ENCODE data around the gene SAMD10.
"Not testable (repeated sequence)": the region's sequence is repeated elsewhere in the genome, so short reads cannot be mapped to it uniquely, and the experiment has no call there.

The SAMD10 gene

DNA sequence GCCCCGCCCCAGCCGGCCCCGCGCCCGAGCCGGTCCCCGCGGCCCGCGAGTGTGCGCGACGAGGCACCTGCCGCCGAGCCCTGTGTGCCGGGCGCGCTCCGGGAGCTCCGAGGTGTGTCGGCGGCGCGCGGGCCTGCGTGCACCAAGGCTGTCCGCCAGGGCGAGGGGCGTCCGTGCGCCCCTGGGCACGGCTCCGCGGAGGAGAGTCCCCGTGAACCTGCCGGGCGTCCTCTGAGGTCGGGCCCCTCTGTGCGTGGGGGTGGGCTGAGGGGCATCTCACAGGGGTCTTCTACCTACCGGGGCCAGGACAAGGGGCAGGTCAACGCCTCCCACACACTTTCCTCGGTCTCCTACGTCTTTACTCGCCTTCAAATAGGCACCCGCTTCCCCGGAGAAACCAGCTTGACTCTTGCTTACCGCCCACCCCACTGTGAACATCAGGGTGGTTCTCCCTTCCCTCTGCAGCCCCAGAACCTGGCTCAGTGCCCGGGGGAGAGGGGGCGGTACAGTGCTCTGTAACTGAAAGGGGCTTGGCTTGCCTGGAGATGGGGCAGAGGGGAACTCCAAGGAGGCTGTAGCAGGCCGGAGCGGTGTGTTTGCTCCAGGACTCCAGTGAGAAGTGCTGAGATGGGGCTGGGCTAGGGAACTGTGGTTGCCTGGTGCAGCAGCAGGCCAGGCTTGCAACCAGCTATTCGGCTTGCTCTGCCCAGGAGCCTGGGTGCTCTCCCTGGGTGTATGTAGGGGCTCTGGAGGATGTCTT lies at the start of gene SAMD10:
Gene SAMD10 (minus strand): TSS at position 86 of the 760 bp plus-strand sequence. CDS start 175 bp downstream, outside the sequence.
- DNase-seq: no peak

DNA sequence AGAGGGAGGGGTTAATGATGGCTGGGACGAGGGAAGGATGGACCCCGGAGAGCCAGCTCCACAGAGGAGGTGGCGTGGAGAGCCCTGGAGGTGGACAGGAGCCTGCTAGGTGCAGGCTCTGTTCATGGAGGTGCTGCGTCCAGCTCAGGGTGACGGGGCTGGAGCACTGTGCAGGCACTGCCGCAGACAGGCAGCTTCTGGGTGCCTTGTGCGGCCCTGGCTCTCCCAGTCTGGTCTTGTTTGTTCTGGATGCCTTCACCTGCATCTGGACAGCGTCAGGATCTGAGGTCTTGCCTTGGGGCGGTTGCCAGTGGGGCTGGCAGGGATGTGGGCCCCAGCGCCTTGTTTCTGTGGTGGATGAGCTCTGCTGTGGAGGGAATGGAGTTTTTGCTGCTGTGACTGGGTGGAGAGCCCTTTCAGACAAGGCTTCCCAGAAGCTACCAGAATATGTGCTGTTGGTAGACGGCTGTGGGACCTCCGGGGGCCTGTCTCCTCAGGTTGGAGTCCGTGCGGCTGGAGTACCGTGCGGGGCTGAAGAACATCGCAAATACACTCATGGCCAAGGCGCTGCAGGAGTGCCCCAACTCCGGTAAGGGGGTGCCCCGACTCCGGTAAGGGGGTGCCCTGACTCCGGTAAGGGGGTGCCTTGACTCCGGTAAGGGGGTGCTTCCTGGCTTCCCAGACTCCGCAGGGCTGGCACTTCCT lies 48.7 kb upstream of the SAMD10 start:
- no peak for DNase-seq

DNA sequence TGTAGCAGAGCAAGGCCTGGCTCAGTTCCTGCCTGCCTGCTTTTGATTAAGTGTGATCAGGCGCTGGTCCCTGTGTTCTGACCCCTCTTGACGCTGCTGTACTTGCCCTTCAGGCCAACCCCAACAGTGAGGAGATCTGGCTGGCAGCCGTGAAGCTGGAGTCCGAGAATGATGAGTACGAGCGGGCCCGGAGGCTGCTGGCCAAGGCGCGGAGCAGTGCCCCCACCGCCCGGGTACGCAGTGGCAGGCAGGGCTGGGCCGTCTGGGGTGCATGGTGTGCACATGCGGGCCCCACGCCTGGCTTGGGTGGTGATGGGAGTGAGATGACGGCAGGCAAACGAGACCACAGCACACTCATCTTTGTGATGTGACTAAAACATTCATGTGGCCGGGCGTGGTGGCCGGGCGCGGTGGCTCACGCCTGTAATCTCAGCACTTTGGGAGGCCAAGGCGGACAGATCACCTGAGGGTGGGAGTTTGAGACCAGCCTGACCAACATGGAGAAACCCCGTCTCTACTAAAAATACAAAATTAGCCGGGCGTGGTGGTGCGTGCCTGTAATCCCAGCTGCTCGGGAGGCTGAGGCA lies 46.5 kb upstream of the SAMD10 start:
- no peak for DNase-seq

DNA sequence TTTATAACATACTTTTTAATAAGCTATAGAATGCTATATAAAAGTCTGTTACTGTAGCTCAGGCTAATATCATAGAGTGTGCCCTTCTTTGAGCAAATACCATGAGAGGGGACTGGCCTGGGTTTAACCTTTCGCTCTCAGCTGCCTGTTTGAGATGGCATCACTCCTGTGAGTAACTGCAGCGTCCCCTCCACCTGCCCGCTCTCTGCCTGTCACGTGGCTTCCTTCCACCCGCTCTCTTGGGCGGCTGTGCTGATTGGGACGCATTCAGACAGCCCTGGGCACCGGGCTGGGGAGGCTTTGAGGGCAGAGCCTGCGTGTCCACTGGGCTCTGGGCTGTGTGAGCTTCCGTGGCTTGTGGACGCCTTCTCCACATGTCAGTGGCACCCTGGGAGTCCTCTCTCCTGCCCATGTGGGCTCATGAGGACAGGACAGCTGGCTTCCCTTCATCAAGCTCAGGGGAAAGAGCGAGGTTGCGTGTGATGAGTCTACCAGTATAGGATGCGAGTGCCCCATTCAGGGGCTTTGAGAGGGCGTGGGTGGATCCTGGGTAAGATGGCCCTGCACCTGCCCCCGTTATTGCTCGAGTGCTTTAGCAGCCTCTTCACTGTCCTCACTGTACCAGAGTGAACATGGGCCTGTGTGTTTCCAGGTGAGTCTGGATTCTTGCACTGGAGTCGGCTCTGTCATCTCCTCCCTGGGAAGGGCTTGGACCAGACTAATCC lies 45.8 kb upstream of the SAMD10 start:
- no peak for DNase-seq

DNA sequence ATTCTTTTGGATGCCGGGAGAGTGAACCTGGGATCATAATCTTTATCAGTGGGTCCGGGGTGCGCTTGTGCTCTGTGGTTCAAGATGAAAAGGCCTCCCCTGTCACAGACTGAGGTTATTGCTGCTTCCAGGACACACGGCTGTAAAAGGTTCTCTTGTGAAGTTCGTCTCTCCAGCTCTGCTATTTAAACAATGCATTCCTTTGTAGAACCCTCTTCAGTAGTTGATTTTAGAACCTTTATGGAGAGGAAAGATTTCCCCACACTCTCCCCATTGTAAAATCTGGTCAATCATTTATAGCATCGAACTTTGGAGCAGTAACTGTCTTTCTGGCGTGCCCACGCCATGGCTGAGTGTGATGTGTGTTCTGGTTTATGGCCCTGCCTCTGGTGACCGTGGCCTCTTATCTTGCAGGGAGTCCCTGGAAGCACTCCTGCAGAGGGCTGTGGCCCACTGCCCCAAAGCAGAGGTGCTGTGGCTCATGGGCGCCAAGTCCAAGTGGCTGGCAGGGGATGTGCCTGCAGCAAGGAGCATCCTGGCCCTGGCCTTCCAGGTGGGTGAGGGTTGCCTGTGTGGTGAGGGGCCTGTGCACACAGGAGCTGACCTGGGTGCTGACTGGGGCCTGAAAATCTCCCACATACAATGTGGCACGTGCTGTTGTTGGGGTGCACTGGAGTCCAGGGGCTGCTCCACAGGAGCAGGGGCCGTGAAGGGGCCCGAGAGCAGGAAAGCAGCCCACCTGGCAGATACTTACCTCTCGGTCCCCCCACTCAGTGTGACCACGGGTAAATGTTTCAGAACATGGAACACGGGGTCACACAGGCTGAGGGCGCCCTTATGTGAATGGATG lies 44.9 kb upstream of the SAMD10 start:
- no peak for DNase-seq

DNA sequence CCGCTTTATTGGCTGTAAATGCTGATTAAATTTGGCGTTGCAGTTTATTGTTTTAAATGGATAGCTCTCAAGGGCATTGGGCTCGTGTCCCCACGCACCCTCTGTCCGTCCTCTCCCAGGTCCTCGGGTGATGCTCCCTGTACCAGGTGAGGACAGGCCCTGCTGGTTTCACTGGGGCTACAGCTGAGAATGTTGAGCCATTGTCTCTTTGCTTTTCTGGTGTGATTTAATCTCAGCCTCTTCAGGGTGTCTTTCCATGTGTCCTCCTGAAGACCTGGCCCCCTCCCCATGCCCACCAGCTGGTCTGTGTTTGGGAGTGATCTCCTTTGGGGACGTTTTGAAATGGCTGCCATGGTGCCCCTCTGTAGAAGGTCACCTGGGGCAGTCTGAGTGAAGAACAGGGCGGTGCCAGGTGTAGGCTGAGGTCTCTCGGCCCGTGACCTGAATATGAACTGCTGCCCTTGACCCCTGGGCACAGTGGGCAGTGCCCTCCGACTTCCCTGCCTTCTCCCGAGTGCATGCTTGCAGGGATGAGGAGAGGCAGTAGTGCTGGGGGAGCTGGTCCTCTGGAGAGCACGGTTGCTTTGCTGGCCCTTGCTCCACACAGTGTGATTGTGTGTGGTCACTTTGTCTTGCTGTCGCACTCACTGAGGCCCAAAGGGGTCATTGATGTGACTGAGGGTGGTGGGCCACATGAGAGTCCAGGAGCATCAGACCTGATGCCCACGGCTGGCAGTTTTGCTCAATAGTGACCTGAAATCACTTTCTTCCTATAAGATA lies 44.1 kb upstream of the SAMD10 start:
- no peak for DNase-seq

DNA sequence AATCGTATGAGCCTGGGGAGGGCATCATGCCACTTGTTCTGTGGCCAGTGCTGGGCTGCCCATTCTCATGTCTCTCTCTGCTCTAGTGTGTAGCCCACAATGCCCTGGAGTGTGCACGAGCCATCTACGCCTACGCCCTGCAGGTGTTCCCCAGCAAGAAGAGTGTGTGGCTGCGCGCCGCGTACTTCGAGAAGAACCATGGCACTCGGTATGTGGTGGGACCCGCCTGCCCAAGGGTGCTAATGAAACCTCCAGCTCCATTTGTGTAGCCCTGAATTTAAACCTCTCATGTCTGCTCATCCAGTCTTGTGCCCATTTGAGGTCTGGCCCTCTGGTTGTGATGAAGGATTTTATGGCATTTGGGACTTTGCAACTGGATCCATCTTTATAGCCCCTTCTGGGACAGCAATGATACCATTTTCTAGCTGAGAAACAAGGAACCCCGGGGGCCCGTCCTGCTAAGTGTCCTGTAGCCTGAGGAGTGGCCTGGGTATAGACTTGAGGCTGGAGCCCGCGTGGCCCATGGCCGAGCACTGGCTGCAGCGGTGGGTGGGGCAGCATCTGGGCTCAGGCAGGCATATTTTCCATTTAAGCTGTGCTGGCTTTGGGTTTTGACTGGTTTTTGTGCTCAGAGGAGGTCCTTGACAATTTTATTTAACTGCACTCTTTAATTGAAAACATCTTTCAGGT lies 43.4 kb upstream of the SAMD10 start:
- DNase-seq: no peak

DNA sequence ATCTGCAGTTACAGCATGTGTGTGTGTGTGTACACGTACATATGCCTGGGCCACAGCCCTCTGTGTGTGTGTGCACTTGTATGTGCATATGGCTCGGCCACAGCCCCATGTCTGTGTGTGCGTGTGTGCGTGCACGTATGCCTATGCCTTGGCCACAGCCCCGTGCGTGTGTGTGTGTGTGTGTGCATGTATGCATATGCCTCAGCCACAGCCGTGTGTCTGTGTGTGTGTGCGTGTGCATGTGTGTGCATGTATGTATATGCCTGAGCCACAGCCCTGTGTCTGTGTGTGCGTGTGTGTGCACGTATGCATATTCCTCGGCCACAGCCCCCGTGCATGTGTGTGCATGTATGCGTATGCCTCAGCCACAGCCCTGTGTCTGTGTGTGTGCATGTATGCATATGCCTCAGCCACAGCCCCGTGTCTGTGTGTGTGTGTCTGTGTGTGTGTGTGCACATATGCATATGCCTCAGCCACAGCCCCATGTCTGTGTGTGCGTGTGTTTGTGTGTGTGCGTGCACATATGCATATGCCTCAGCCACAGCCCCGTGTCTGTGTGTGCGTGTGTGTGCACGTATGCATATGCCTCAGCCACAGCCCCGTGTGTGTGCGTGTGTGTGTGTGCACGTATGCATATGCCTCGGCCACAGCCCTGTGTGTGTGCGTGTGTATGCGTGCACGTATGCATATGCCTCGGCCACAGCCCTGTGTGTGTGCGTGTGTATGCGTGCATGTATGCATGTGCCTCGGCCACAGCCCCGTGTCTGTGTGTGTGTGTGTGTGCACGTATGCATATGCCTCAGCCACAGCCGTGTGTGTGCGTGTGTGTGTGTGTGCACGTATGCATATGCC lies 41.9 kb upstream of the SAMD10 start:
- DNase-seq: no peak

DNA sequence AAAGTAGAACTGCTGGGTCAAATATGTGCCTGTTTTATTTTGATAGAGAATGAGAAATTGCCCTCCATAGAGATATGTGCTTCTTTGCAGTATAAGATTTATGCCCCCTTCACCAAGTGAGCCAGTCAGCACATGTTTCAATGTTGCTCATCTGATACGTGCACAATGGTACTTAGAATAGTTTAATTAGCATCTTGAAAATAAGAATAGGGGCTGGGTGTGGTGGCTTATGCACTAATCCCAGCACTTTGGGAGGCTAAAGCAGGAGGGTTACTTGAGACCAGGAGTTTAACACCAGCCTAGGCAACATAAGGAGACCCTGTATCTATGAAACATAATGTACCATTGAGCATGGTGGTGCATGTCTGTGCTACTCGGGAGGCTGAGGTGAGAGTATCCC lies 36.2 kb upstream of the SAMD10 start:
- DNase-seq: no peak

DNA sequence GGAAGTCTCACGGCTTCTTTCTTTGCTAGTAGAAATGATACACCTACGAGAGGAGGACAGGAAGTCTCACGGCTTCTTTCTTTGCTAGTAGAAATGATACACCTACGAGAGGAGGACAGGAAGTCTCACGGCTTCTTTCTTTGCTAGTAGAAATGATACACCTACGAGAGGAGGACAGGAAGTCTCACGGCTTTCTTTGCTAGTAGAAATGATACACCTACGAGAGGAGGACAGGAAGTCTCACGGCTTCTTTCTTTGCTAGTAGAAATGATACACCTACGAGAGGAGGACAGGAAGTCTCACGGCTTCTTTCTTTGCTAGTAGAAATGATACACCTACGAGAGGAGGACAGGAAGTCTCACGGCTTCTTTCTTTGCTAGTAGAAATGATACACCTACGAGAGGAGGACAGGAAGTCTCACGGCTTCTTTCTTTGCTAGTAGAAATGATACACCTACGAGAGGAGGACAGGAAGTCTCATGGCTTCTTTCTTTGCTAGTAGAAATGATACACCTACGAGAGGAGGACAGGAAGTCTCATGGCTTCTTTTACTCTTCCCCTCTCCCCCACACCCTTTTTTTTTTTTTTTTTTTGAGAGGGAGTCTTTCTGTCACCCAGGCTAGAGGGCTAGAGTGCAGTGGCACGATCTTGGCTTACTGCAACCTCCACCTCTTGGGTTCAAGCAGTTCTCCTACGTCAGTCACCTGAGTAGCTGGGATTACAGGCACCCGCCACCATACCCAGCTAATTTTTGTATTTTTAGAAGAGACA lies 33.1 kb upstream of the SAMD10 start:
- not testable (repeated sequence) for DNase-seq

DNA sequence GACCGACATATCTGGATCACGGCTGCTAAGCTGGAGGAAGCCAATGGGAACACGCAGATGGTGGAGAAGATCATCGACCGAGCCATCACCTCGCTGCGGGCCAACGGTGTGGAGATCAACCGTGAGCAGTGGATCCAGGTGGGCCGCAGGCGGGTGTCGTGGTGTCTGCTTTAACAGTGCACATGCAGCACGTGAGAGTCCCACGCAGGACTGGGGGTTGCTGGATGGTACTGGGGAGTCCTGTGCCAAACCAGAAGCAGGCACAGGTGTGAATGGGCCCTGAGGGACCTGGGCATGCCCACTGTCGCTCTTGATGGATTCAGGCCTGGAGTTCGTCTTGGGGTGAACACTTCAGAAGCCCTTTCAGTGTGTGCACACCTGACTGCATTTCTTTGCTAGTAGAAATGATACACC lies 31.9 kb upstream of the SAMD10 start:
- DNase-seq: no peak

DNA sequence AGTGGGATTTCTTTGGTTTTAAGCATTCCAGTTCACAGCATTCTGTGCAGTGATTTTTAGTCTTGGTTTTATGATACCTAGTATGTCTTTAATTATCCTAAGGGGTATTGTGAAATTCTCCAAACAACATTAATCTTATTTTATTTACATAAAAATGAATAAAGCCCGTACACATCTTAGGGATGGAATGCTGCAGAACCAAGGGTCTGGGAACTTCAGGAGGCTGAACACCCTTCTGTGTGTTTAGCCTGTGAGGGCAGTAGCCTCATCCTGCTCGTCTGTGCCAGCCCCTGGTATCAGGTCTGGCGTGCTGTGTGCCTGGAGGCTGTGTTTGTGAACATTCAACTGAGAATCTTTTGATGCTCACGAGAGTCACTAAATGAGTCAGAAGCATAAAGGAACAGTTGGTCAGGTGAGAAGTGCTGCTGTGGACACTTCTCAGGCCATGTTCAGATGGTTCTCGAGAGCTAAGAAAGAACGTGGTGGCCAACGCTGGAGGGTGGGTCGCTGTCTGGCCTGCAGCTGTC lies 31.3 kb upstream of the SAMD10 start:
- DNase-seq: no peak

DNA sequence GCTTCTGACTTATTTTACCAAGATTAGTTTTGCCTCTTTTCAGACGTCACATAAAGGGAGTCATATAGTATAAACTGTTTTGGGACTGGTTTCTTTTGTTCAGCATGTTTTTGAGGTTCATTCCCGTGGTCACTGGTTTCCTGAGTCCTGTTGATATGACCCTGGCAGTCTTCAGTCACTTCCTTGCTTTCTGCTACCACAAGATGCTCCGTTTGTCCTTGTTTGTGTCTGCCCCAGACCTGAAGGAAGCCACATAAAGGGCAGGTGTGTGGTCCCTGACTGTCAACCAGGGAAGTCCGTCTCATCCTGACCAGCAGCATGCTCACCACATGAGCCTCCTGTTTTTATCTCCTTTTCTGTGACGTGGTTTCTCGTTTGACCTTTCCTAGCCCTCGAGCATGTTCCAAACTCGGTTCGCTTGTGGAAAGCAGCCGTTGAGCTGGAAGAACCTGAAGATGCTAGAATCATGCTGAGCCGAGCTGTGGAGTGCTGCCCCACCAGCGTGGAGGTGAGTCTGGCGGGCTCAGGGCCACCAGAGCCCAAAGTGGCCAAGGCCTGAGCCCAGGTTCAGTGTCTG lies 30.5 kb upstream of the SAMD10 start:
- no peak for DNase-seq

DNA sequence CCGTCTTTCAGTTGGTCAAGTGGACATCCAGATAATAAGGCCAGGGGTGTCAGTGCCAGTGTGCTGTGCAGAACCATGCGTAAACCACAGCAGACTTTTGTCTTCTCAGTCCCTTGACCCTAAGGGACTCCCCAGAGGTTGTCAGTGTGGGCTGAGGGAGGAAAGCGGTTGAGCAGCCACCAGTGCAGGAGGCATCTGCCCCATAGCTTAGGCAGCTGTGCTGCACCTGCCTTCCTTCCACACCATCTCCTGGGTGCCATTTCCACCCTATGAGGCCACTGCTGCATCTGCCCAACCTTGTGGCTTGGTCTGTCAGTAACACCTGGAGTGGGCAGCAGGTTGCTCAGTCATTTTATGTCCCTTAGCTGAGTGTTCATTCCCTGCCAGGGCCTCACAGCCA lies 27.5 kb upstream of the SAMD10 start:
- no peak for DNase-seq

DNA sequence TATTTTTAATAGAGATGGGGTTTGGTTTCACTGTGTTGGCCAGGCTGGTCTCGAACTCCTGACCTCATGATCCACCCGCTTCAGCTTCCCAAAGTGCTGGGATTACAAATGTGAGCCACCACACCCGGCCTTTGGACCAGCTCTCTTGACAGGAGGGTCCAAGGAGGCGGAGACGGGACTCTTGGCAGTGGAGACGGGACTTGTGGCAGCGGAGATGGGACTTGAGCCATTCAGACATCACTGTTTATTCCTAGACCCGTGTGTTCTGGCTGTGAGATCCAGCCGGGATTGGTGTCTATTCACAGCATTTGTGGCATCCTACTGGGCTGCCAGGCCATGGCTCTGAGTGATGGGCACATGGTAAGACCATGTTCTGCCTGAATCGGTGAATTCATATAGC lies 27.0 kb upstream of the SAMD10 start:
- no peak for DNase-seq

DNA sequence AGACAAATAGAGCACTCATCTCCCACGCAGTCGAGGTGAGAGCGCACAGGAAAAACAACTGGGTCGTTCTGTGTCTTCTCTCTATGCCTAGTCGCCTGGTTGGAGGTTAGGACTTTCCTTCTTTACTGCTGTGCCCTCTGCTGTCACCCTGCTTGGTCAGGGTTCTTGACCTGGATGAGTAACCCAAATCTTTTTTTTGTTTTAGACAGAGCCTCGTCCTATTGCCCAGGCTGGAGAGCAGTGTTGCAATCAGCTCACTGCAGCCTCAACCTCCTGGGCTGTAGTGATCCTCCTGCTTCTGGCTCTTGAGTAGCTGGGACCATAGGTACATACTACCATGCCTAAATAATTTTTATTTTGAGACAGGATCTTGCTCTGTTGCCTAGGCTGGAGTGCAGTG lies 26.0 kb upstream of the SAMD10 start:
- DNase-seq: no peak

DNA sequence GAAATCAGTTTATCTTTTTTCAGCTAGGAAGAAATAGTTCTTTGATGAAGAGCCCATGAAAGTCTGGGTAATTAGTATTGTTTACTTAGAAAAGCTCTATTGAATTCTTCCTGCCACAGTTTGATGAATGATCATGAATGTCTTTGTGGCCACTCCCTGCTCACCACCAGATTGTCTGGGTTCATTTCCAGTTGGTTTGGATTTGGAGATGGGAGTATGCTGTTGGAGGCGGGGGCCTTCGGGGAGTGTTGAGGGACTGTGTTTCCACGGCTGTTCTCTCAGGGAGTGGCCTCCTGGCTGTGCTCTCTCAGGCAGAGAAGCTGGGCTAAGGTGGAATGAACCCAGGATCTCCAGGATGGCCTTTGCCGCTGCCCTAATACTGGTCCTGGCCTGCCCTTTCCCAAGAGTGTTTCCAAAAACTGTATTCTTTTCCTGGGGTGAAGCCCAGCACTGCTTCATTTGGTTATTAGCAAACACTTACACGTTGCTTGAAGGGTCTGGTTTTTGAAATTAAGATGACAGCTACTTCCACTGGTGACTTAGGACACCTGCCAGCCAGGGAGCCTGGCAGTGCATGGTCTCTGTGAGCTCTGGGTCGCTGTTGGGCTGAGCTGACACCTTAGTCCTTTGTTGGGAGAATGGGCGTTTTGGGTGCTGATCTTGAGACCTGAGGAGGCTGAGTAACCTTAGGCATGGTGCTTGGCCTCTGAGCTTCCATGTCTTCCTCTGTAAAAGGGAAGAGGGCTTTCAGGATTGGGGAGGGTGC lies 24.7 kb upstream of the SAMD10 start:
- no peak for DNase-seq

DNA sequence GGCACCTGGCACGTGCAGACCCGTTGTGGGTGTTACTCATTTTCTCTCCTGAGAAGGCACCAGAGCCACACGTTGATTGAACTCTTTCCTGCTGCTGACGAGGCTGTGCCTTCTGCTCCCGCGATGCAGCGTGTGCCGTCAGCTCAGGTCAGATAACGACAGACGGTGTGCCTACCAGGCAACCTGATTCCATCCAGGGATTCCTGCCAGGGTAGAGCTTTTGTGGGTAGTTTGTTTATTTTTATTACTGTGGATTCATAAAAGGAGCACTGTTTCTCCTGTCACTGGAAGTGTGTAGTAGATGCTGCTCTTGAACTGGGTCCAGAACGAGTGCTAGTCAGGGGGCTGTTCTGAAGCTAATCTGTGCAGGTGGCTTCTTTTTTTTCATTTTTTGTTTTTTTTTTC lies 22.2 kb upstream of the SAMD10 start:
- peak; percentile 93 for DNase-seq
